Mucosa of rectum (tissue), 2 donors: ENCODE results near the gene FKTN.

ENCODE experiments used
- H3K27ac ChIP-seq, 2 donors: one replicate each; pipeline ENCODE4 v1.7.0; 2013; ENCODE audit warnings: inconsistent platforms in 2 of 2, low read depth in 2 of 2, low read length in 2 of 2
- H3K27me3 ChIP-seq, 2 donors: one replicate each; pipeline ENCODE4 v1.7.0; 2013; ENCODE audit warnings: low read length in 2 of 2; ENCODE audit not compliant: control insufficient read depth in 2 of 2, insufficient read depth in 2 of 2
- H3K36me3 ChIP-seq, 2 donors: one replicate each; pipeline ENCODE4 v1.7.0; 2013; ENCODE audit warnings: low read length in 2 of 2; ENCODE audit not compliant: control insufficient read depth in 2 of 2, insufficient read depth in 2 of 2
- H3K4me1 ChIP-seq, 2 donors: one replicate each; pipeline ENCODE4 v1.7.0; 2013; ENCODE audit warnings: low read length in 2 of 2, mild to moderate bottlenecking in 1 of 2; ENCODE audit not compliant: control insufficient read depth in 2 of 2, insufficient read depth in 2 of 2
- H3K4me3 ChIP-seq, 2 donors: one replicate each; pipeline ENCODE4 v1.7.0; 2013; ENCODE audit warnings: low read length in 2 of 2
- H3K9ac ChIP-seq, 2 donors: one replicate each; pipeline ENCODE4 v1.7.0; 2013; ENCODE audit warnings: low read length in 2 of 2, low read depth in 1 of 2, mild to moderate bottlenecking in 1 of 2
- H3K9me3 ChIP-seq, 2 donors: one replicate each; pipeline ENCODE4 v1.7.0; 2013; ENCODE audit warnings: low read length in 2 of 2; ENCODE audit not compliant: control insufficient read depth in 2 of 2
- donor health status: healthy.
- donor health status: Normal muscosa, but diverticular disease.

Gene FKTN

GRCh38 chr9:105656131-105656921 is 98.4 kb downstream of the FKTN start:
- Histone ChIP-seq H3K9me3 (no peaks in the 10 kb centered on the region), H3K9ac (peak overlapping the region in 1 of 2 donors; percentile 23), H3K27ac (no peak overlapping the region), H3K4me1 (peaks cover 0 to 6% of the 10 kb centered on the region in 2 donors), H3K4me3 (peak overlapping the region; percentile 63 to 65), H3K27me3 (peaks cover 7 to 14% of the 10 kb centered on the region in 2 donors), H3K36me3 (no peaks in the 10 kb centered on the region)

- no peak overlapping the region for H3K27ac ChIP-seq
- no peaks in the 10 kb centered on the region for H3K9me3 ChIP-seq
- H3K4me1 ChIP-seq, result peaks cover 0 to 6% of the 10 kb centered on the region in 2 donors
- no peak overlapping the region for H3K4me3 ChIP-seq
- H3K27me3 ChIP-seq, result peaks cover 7 to 14% of the 10 kb centered on the region in 2 donors
- H3K9ac ChIP-seq, result no peak overlapping the region
- H3K36me3 ChIP-seq, result no peaks in the 10 kb centered on the region
Observed at GRCh38 chr9:105658351-105658750, 100.4 kb downstream of the FKTN start.

- H3K4me3 ChIP-seq, result no peak overlapping the region
- H3K27ac ChIP-seq, result no peak overlapping the region
- H3K27me3 ChIP-seq, result peaks cover 0 to 12% of the 10 kb centered on the region in 2 donors
- H3K36me3 ChIP-seq, result no peaks in the 10 kb centered on the region
- H3K4me1 ChIP-seq, result peaks cover 0 to 3% of the 10 kb centered on the region in 2 donors
- no peak overlapping the region for H3K9ac ChIP-seq
- H3K9me3 ChIP-seq, result no peaks in the 10 kb centered on the region
Observed at GRCh38 chr9:105661011-105661410, 103.1 kb downstream of the FKTN start.

- Histone ChIP-seq H3K4me1 (no peaks in the 10 kb centered on the region), H3K27ac (no peak within 1 kb of the TSS), H3K4me3 (no peak within 1 kb of the TSS), H3K36me3 (no peaks in the 10 kb centered on the region), H3K9me3 (no peaks in the 10 kb centered on the region), H3K9ac (no peak within 1 kb of the TSS), H3K27me3 (peaks cover 0 to 2% of the 10 kb centered on the region in 2 donors)
Observed at GRCh38 chr9:105662184-105663104, 104.5 kb downstream of the FKTN start, which contains the start of gene TAL2. TSS of gene TAL2 (plus strand) at chr9:105662457. CDS start at chr9:105662497, 40 bp downstream.

- no peaks in the 10 kb centered on the region for H3K9me3 ChIP-seq
- H3K27ac ChIP-seq, result no peak overlapping the region
- H3K4me3 ChIP-seq, result no peak overlapping the region
- no peaks in the 10 kb centered on the region for H3K4me1 ChIP-seq
- H3K36me3 ChIP-seq, result no peaks in the 10 kb centered on the region
- no peak overlapping the region for H3K9ac ChIP-seq
- no peaks in the 10 kb centered on the region for H3K27me3 ChIP-seq
Observed at GRCh38 chr9:105663914-105664313, 106.0 kb downstream of the FKTN start.

GRCh38 chr9:105667867-105668266 is 109.9 kb downstream of the FKTN start:
- Histone ChIP-seq H3K9me3 (no peaks in the 10 kb centered on the region), H3K27me3 (peaks cover 0 to 11% of the 10 kb centered on the region in 2 donors), H3K9ac (no peak overlapping the region), H3K36me3 (no peaks in the 10 kb centered on the region), H3K27ac (no peak overlapping the region), H3K4me3 (no peak overlapping the region), H3K4me1 (no peaks in the 10 kb centered on the region)

- Histone ChIP-seq H3K36me3 (no peaks in the 10 kb centered on the region), H3K27me3 (peaks cover 0 to 11% of the 10 kb centered on the region in 2 donors), H3K27ac (no peak overlapping the region), H3K4me3 (no peak overlapping the region), H3K9me3 (no peaks in the 10 kb centered on the region), H3K9ac (no peak overlapping the region), H3K4me1 (no peaks in the 10 kb centered on the region)
Observed at GRCh38 chr9:105670315-105670714, 112.4 kb downstream of the FKTN start.

GRCh38 chr9:105670775-105671174 is 112.8 kb downstream of the FKTN start:
- Histone ChIP-seq H3K9ac (no peak overlapping the region), H3K4me1 (no peaks in the 10 kb centered on the region), H3K27me3 (peaks cover 0 to 11% of the 10 kb centered on the region in 2 donors), H3K27ac (no peak overlapping the region), H3K4me3 (no peak overlapping the region), H3K36me3 (no peaks in the 10 kb centered on the region), H3K9me3 (no peaks in the 10 kb centered on the region)

GRCh38 chr9:105672711-105673234 is 114.8 kb downstream of the FKTN start:
- Histone ChIP-seq H3K36me3 (no peaks in the 10 kb centered on the region), H3K4me3 (peak overlapping the region in 1 of 2 donors; percentile 51), H3K4me1 (no peaks in the 10 kb centered on the region), H3K27ac (no peak overlapping the region), H3K9ac (no peak overlapping the region), H3K9me3 (no peaks in the 10 kb centered on the region), H3K27me3 (peaks cover 0 to 11% of the 10 kb centered on the region in 2 donors)
